Natural killer cell (primary cell): ENCODE data around the gene ARCN1. TPM values are rescaled to one million over a fixed set of nuclear protein-coding genes. Genes with fewer than 3 reads are reported as not detected.

Source experiments
- ATAC-seq, 3 donors: fragments of 150-1000 bp in 2 of 3; fragments of 200-7000 bp in 1 of 3; cut with Tn5 transposase; 1 replicate in 1 of 3; 2 replicates in 2 of 3; pipeline ENCODE4 v1.10.0; 2021; ENCODE audit warnings: mild to moderate bottlenecking in 2 of 3, moderate library complexity in 2 of 3
- DNase-seq, 2 donors: peaks; one replicate each; pipeline versions ENCODE4 v3.0.0 to v3.0.0-alpha.2; 2013 to 2021; ENCODE audit warnings: mixed read lengths in 1 of 2
- H3K27ac ChIP-seq: one replicate; pipeline ENCODE4 v1.5.1; 2013; ENCODE audit warnings: mild to moderate bottlenecking, low read length
- H3K27me3 ChIP-seq: one replicate; pipeline ENCODE4 v1.6.1; 2013; ENCODE audit warnings: low read length; ENCODE audit not compliant: control insufficient read depth, insufficient read depth
- H3K36me3 ChIP-seq: one replicate; pipeline ENCODE4 v1.6.1; 2013; ENCODE audit warnings: low read length; ENCODE audit not compliant: control insufficient read depth, insufficient read depth
- H3K4me1 ChIP-seq: one replicate; pipeline ENCODE4 v1.6.1; 2013; ENCODE audit warnings: low read length; ENCODE audit not compliant: control insufficient read depth, insufficient read depth
- H3K4me3 ChIP-seq: one replicate; pipeline ENCODE4 v1.5.1; 2013; ENCODE audit warnings: low read length
- H3K9me3 ChIP-seq: one replicate; pipeline ENCODE4 v1.6.1; 2013; ENCODE audit warnings: low read length; ENCODE audit not compliant: control insufficient read depth, insufficient read depth
- H3K27ac Mint-ChIP-seq, 2 donors: one replicate each; pipeline ENCODE4 v1.8.0; 2022; ENCODE audit warnings: mild to moderate bottlenecking in 2 of 2, mixed read lengths in 2 of 2, moderate library complexity in 1 of 2
- H3K27me3 Mint-ChIP-seq, 2 donors: one replicate each; pipeline ENCODE4 v1.8.0; 2022; ENCODE audit warnings: low read depth in 2 of 2, mixed read lengths in 2 of 2
- H3K36me3 Mint-ChIP-seq: one replicate; pipeline ENCODE4 v1.8.0; 2022; ENCODE audit warnings: mixed read lengths
- H3K4me1 Mint-ChIP-seq, 2 donors: one replicate each; pipeline ENCODE4 v1.8.0; 2022; ENCODE audit warnings: mixed read lengths in 2 of 2
- H3K4me3 Mint-ChIP-seq: one replicate; pipeline ENCODE4 v1.8.0; 2022; ENCODE audit warnings: mild to moderate bottlenecking, moderate library complexity, mixed read lengths
- H3K9me3 Mint-ChIP-seq, 2 donors: one replicate each; pipeline ENCODE4 v1.8.0; 2022; ENCODE audit warnings: mixed read lengths in 2 of 2
- CTCF ChIP-seq: fragments of 200-600 bp; IDR thresholded peaks from one replicate; pipeline ENCODE4 v1.8.0; 2022; ENCODE audit warnings: antibody characterized with exemption
- WGBS: methylation state at CpG from one replicate; pipeline ENCODE4 v1.1.7; 2013; ENCODE audit warnings: missing lambda C conversion rate; ENCODE audit not compliant: insufficient coverage; 5-methylcytosine and 5-hydroxymethylcytosine counted together
- intact Hi-C: fragments of 100-400 bp; cut with micrococcal nuclease; formaldehyde crosslinking; loops from one replicate; pipeline ENCODE4 v1.14.2; 2022
- total RNA-seq, 4 donors: library from RNA; stranded (reverse); fragments of 120-200 nt in 1 of 4; gene quantifications; one replicate each; pipeline versions ENCODE4 v1.2.3 to v1.2.4, GENCODE V29; 2013 to 2022

ARCN1 gene
- total RNA-seq, 3 donors from 2014 or later (not counting 1 experiment from before 2014, with no cell fraction given), result 72.9 to 88.6 (median 88.4) TPM

- H3K9me3 ChIP-seq, result no peaks in the 10 kb centered on the region
- H3K4me3 Mint-ChIP-seq, result no peak overlapping the region
- ATAC-seq, result no peak
- TF ChIP-seq CTCF, result no peak
- no peak overlapping the region for H3K4me3 ChIP-seq
- no peak for DNase-seq
- no peaks in the 10 kb centered on the region for H3K9me3 Mint-ChIP-seq
- peaks cover 8% of the 10 kb centered on the region for H3K27me3 ChIP-seq
- no peak overlapping the region for H3K27ac ChIP-seq
- intact Hi-C loops, result no loop called here
- 50% methylated on average over 7 of the region's 7 CpGs for WGBS
- peaks cover 23 to 27% of the 10 kb centered on the region in 2 donors for H3K4me1 Mint-ChIP-seq
- no peaks in the 10 kb centered on the region for H3K36me3 ChIP-seq
- peaks cover 8 to 31% of the 10 kb centered on the region in 2 donors for H3K27me3 Mint-ChIP-seq
- H3K4me1 ChIP-seq, result peaks cover 36% of the 10 kb centered on the region
- H3K27ac Mint-ChIP-seq, result no peak overlapping the region
- H3K36me3 Mint-ChIP-seq, result no peaks in the 10 kb centered on the region
Measured at GRCh38 chr11:118612378-118612777, 40.2 kb downstream of the ARCN1 start.

GRCh38 chr11:118614511-118614910 lies 42.3 kb downstream of the ARCN1 start:
- Mint-ChIP-seq H3K27me3 (peaks cover under 1 to 21% of the 10 kb centered on the region in 2 donors), H3K36me3 (no peaks in the 10 kb centered on the region), H3K4me3 (no peak overlapping the region), H3K9me3 (no peaks in the 10 kb centered on the region), H3K27ac (no peak overlapping the region), H3K4me1 (peaks cover 12 to 16% of the 10 kb centered on the region in 2 donors)
- no peaks in the 10 kb centered on the region for H3K9me3 ChIP-seq
- H3K27me3 ChIP-seq, result peaks cover 6% of the 10 kb centered on the region
- no peak overlapping the region for H3K4me3 ChIP-seq
- ATAC-seq, result no peak
- DNase-seq, result no peak
- no peaks in the 10 kb centered on the region for H3K36me3 ChIP-seq
- H3K27ac ChIP-seq, result no peak overlapping the region
- H3K4me1 ChIP-seq, result peaks cover 17% of the 10 kb centered on the region
- no peak for TF ChIP-seq CTCF
- 91% methylated on average over 7 of the region's 7 CpGs for WGBS
- intact Hi-C loops, result no loop called here

- Histone ChIP-seq H3K27ac (no peak overlapping the region), H3K4me1 (peaks cover 13% of the 10 kb centered on the region), H3K36me3 (no peaks in the 10 kb centered on the region), H3K9me3 (no peaks in the 10 kb centered on the region), H3K27me3 (peaks cover 2% of the 10 kb centered on the region), H3K4me3 (no peak overlapping the region)
- H3K4me3 Mint-ChIP-seq, result no peak overlapping the region
- H3K4me1 Mint-ChIP-seq, result peaks cover 6 to 8% of the 10 kb centered on the region in 2 donors
- DNase-seq, result no peak
- no peak for TF ChIP-seq CTCF
- ATAC-seq, result no peak
- H3K9me3 Mint-ChIP-seq, result no peaks in the 10 kb centered on the region
- H3K36me3 Mint-ChIP-seq, result no peaks in the 10 kb centered on the region
- intact Hi-C loops, result no loop called here
- H3K27ac Mint-ChIP-seq, result no peak overlapping the region
- 73% methylated on average over 6 of the region's 6 CpGs for WGBS
- H3K27me3 Mint-ChIP-seq, result peaks cover 0 to 17% of the 10 kb centered on the region in 2 donors
Measured at GRCh38 chr11:118615282-118615975, 43.2 kb downstream of the ARCN1 start.

- Histone ChIP-seq H3K36me3 (no peaks in the 10 kb centered on the region), H3K27ac (no peak overlapping the region), H3K27me3 (peaks cover 5% of the 10 kb centered on the region), H3K9me3 (no peaks in the 10 kb centered on the region), H3K4me1 (peaks cover 14% of the 10 kb centered on the region), H3K4me3 (no peak overlapping the region)
- intact Hi-C loops, result no loop called here
- Mint-ChIP-seq H3K4me3 (no peak overlapping the region), H3K9me3 (no peaks in the 10 kb centered on the region), H3K36me3 (no peaks in the 10 kb centered on the region), H3K27ac (no peak overlapping the region), H3K4me1 (peaks cover 11 to 12% of the 10 kb centered on the region in 2 donors), H3K27me3 (peaks cover 0 to 19% of the 10 kb centered on the region in 2 donors)
- 96% methylated on average over 5 of the region's 5 CpGs for WGBS
- no peak for TF ChIP-seq CTCF
- DNase-seq (no peak), ATAC-seq (no peak)
Measured at GRCh38 chr11:118615976-118616371, 43.8 kb downstream of the ARCN1 start.
